GM21390 (cell line): Measurements from ENCODE around the gene PACSIN3.
A peak's percentile ranks its signal among the peaks of the same experiment; 100 is the strongest.
"Not testable (repeated sequence)": the region's sequence is repeated elsewhere in the genome, so short reads cannot be mapped to it uniquely, and the experiment has no call there.

Experiments used
- ATAC-seq: cut with Tn5 transposase; IDR thresholded peaks from one replicate; pipeline ENCODE4 v1.9.1; 2021; ENCODE audit not compliant: unreplicated experiment

The PACSIN3 gene

GRCh38 chr11:47186076-47186699 lies at the start of gene PACSIN3:
TSS of gene PACSIN3 (minus strand) at chr11:47186434. CDS start at chr11:47182727, 3,707 bp downstream.
- ATAC-seq: no peak

DNA sequence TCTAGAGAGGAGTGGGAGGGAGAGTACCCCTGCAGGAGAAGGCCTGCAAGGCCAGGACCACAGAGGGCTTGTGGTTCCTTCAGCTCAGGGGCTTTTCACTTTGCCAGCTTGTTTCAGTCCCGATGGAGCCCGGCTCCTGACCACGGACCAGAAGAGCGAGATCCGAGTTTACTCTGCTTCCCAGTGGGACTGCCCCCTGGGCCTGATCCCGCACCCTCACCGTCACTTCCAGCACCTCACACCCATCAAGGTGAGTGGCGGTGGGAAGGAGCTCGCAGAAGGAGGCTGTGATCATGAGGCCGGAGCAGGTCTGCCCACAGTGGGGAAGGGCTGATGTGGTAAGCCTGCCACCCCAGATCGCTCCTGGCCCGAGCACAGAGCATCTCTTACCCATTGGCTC lies 48.9 kb upstream of the PACSIN3 start:
- ATAC-seq: no peak

DNA sequence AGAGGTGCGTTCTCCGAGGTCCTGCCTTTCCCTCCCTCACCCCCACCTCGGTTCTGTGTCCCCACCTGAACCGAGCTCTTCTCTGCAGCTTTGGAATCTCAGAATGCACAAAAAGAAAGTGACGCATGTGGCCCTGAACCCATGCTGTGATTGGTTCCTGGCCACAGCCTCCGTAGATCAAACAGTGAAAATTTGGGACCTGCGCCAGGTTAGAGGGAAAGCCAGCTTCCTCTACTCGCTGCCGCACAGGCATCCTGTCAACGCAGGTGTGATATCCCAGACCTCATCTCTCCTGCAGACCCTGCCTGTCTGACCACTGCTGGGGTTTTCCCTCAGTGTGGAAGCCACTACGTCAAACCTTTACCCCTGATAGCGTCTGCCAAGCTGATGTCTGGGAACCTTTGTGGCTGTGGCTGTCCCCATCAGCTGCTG lies 48.5 kb upstream of the PACSIN3 start:
- no peak for ATAC-seq

DNA sequence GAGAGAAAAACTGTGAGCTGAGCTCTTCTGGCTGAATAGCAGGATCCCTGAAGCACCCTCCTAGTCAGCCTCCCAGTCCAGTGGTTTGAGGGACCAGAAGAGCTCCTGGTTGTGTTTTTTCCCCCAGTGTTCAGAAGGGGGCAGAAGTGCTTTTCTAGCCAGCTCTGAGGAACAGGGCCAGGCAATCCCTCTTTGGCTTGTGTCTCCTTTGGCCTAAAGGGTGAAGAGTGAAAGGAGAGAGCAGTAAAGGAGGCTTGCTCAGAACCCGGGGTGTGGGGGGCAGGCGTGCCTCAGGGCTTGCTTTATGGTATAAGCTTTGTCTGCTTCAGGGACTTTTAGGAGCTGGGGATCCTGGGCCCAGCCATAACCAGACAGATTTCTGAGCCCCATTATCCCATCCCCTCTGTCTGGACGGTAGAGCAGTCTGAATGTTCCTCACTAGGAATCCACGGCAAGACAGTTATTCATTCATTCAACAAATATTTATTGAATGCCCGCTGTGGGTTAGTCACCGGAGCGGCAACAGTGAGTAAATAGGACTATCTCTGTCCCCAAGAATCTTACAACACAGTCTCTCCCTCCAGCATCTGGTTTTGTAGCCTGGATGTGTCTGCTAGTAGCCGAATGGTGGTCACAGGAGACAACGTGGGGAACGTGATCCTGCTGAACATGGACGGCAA lies 47.9 kb upstream of the PACSIN3 start:
- no peak for ATAC-seq

DNA sequence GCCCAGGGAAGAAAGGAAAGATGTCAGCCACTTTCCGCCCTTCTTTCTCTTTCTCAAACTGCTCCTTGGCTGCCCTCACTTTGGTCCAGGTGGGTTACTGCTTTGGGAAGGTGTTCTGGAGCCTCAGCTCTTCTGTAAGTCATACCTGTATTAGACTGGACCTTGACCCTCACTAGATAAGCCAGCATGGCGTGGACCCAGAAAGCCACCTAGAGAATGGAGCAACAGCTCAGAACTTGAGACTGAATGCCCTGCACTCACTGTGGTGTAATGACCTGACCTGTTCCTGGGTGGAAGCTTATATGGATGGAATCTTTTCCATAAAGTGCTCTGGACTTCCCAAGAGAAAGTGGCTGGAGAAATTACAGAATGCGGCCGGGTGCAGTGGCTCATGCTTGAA lies 46.8 kb upstream of the PACSIN3 start:
- no peak for ATAC-seq

DNA sequence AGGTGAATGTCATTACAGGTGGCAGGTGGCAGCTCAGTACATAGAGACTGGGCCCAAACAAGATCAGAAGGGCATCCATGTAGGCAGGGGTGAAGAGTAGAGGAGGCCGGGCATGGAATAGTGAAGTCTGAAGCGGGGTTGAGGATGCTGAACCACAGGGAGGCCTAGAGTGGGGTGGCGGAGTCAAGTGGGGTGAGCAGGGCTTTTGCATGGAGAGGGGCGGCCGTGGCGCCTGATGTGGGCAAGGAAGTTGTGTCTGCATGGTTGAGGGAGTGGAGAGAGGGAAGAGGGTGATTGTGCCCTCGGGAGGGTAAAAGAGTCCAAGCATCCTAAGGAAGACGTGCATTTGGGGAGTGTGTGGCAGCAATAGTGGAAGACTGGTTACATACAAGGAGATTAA lies 42.9 kb upstream of the PACSIN3 start:
- no peak for ATAC-seq

DNA sequence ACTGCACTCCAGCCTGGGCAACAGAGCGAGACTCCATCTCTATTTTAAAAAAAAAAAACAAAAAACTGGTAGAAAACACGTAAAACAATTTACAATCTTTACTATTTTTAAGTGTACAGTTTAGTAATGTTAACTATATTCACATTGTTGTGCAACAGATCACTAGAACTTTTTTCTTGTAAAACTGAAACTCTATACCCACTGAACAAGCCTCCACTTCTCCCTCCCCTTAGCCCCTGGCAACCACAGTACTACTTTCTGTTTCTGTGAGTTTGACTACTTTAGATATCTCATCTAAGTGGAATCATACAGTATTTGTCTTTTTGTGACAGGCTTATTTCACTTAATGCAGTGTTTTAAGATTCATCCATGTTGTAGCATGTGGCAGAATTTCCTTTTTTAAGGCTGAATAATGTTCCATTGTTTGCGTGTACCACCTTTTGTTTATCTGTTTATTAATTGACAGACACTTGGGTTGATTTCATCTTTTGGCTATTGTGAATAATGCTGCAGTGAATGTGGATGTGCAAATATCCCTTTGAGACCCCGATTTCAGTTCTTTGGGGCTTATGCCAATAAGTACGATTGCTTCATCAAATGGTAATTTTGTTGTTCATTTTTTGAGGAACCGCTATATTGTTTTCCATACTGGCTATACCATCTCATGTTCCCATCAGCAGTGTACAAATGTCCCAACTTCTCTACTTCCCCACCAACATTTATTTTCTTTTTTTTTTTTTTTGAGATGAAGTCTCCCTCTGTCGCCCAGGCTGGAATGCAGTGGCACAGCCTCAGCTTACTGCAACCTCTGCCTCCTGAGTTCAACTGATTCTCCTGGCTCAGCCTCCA lies 39.5 kb upstream of the PACSIN3 start:
- peak; percentile 89 for ATAC-seq

- no peak for ATAC-seq
These were observed 36.5 kb upstream of the PACSIN3 start for GRCh38 chr11:47222696-47223095.

DNA sequence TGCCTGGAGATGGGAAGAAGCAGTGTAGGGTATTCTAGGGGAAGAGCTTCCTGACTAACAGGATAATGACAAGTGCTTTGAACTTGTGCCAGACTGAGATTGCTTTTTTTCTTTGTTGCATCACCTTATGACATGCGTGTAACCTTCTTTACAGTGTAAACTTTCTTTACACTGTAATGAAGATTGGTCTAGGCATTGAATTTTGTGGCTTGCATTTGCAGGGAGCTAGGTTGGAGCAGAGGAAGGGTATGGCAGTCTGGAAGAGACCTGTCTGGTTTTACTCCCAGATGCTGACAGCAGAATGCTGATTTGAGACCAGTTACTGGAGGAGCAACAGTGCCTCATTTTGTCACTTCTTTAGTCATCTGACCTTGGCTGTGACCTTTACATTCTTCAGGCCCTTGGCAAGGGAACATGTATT lies 34.2 kb upstream of the PACSIN3 start:
- no peak for ATAC-seq

DNA sequence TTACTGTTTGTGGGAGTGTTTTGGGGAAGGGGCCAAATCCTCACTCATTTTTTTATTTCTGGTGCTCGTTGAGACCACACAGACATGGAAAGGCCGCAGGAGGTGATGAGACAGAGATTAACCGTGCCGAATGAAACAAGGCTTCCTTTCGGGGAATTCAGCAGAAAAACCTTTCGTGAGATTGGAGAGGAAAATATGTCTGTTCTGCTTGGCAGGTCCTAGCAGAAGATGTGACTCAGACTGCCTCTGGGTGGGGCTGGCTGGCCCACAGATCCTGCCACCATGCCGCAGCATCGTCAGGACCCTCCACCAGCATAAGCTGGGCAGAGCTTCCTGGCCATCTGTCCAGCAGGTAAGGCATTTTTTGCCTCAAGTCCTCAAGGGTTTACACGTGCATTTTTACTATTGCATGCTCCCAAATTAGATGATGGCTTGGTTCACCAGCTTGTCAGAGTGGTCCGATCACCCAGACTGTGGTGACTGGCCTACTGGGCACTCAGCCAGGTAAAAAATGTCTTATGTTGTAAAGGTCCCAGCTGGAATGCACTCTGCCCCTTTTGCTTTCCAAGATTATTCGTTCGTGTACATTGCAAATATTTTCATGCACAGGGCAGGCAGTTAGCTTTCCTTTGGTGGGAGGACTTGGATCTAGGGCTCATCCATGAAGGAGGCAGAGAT lies 30.0 kb upstream of the PACSIN3 start:
- no peak for ATAC-seq

DNA sequence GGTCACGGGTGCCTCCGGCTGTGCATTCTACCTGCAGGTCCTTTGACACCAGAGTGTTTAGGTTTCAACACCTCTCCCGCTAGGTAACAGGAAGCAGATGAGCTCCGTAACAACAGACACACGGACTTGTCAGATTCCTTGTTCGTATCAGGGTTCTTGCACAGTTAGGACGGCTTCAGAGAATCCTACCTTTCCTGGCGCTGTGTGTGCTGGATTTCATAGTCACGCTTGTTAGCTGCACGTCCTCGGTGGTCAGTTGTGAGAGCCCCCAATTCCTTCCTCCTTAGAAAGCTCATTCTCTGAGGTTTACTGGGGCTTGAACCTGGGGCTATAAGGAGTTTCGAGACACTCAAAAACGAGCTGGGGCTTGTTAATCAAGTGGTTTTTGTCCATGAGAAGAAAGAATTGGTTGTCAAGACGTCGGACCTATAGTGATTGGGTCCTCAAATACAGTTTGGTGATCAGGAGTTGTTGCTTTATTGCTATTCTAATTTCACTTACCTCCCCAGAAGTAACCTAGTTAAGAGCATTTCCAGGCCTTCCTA lies 29.2 kb upstream of the PACSIN3 start:
- no peak for ATAC-seq

DNA sequence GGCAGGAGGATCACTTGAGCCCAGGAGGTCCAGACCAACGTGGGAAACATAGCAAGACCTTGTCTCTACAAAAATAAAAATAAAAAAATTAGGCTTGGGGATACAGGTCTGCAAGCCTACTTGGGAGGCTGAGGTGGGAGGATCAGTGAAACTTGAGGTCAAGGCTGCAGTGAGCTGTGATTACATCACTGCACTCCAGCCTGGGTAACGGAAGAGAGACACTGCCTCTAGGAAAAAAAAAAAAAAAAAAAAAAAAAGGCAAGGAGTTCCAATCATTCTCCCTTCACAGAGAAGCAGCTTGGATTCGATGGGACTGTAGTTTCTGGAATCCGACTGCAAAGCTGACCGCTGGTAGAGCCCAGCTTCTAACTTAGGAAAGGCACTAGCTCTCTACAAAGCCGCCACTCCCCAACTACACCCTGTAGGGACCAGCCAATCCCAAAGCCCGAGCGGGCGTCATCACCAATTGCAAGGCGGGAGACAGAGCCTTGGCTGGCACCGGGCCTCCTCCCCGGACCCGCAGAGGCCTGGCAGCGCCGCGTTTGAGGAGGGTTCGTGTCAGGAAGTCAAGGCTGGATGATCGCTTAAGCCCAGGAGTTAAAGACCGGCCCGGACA lies 27.8 kb upstream of the PACSIN3 start:
- peak; percentile 63 for ATAC-seq

- no peak for ATAC-seq
These were observed 26.7 kb upstream of the PACSIN3 start for GRCh38 chr11:47212938-47213337.

GRCh38 chr11:47208628-47209027 lies 22.4 kb upstream of the PACSIN3 start:
- ATAC-seq: no peak

DNA sequence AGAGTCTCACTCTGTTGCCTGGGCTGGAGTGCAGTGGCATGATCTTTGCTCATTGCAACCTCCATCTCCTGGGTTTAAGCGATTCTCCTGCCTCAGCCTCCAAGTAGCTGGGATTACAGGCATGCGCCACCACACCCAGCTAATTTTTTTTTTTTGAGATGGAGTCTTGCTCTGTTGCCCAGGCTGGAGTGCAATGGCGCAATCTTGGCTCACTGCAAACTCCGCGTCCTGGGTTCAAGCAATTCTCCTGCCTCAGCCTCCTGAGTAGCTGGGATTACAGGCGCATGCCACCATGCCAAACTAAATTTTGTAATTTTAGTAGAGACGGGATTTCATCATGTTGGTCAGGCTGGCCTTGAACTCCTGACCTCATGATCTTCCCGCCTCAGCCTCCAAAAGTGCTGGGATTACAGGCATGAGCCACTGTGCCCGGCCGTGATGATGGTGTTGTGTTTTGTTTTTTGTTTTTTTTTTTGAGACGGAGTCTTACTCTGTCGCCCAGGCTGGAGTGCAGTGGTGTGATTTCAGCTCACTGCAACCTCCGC lies 21.8 kb upstream of the PACSIN3 start:
- ATAC-seq: not testable (repeated sequence)

GRCh38 chr11:47207459-47207858 lies 21.2 kb upstream of the PACSIN3 start:
- ATAC-seq: no peak

DNA sequence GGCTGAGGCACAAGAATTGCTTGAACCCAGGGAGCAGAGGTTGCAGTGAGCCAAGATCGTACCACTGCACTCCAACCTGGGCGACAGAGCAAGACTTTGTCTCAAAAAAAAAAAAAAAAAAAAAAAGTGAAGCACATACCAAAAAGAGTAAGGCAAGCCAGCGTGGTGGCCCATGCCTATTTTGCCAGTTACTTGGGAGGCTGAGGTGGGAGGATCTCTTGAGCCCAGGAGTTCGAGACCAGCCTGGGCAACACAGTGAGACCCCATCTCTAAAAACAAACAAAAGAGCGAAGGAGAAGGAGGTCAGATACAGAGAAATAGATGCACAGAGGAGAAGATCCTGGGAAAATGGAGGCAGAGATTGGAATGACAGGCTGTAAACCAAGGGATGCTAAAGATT lies 20.3 kb upstream of the PACSIN3 start:
- not testable (repeated sequence) for ATAC-seq

GRCh38 chr11:47204637-47204989 lies 18.4 kb upstream of the PACSIN3 start:
- ATAC-seq: no peak

DNA sequence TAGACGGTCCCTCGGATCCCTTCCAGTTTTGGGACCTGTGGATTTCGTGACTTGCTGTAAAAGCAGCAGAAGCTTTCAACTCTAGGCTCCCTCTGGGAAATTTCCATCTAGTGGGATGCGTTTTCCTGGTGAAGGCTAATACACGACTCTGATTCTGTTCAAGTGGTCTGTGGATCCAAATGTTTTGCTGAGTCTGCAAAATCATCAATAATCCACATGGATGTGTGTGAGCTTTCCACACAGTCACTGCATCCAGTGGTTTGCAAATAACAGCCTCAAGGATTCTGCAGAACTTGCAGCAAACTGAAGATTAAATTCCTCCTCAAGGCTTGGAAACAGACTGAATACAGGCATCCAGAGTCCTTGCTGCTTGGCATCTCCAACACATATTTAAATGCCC lies 16.3 kb upstream of the PACSIN3 start:
- ATAC-seq: no peak

DNA sequence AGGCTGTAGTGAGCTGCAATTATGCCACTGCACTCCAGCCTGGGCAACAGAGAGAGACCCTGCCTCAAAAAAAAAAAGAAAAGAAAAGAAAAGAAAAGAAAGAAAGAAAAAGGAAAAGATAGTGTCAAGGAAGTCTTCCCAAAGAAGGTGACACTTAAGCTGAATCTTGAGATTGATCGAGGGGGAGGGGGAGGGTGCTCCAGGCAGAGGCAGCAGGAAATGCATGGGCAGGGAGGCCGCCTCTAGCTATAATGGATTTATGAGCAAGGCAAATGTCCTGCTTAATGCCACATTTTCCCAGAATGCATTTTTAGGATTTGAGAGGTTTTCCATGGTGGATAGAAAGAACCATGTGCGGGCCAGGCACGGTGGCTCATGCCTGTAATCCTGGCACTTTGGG lies 14.8 kb upstream of the PACSIN3 start:
- no peak for ATAC-seq
